GM12878 (cell line): ENCODE data around the gene PTPRD. TPM values are rescaled to one million over a fixed set of nuclear protein-coding genes. Genes with fewer than 3 reads are reported as not detected.

Experiments
- ATAC-seq: fragments of 200-7000 bp; cut with Tn5 transposase; 3 replicates; pipeline ENCODE4 v1.9.1; 2020; ENCODE audit warnings: mild to moderate bottlenecking, moderate library complexity
- BruUV-seq: library from RNA; stranded (reverse); fragments of 400-500 nt; replicated peaks from 2 replicates; lab custom pipeline; 2021; lab: Mats Ljungman, UMichigan
- CTCF ChIA-PET: fragments of 300-600 bp; sonication (Branson Sonifier 250); formaldehyde crosslinking; extraction: SDS; loops from one replicate; lab custom pipeline; 2021; ENCODE audit warnings: inconsistent platforms; lab: Yijun Ruan, JAX
- POLR2A ChIA-PET: fragments of 350-600 bp; formaldehyde crosslinking; extraction: SDS; loops from one replicate; lab custom pipeline; 2021; ENCODE audit warnings: inconsistent platforms; lab: Charles Lee
- RAD21 ChIA-PET: fragments of 300-600 bp; sonication (Branson Sonifier 250); formaldehyde crosslinking; loops from one replicate; lab custom pipeline; 2023; ENCODE audit warnings: antibody characterized with exemption; ENCODE audit not compliant: unreplicated experiment; lab: Charles Lee
- SMC1A ChIA-PET: fragments of 300-600 bp; sonication (Branson Sonifier 250); formaldehyde crosslinking; loops from one replicate; lab custom pipeline; 2023; ENCODE audit not compliant: unreplicated experiment, uncharacterized antibody; lab: Charles Lee
- DNase-seq: peaks from one replicate; pipeline ENCODE4 v3.0.0-alpha.2; 2011; ENCODE audit warnings: low read depth, low spot score
- FAIRE-seq: peaks from 3 replicates; lab custom pipeline; 2011; peaks lifted over from hg19 to GRCh38; lab: Jason Lieb, UNC
- H2AFZ ChIP-seq: 2 replicates; pipeline ENCODE4 v1.6.0; 2011; ENCODE audit warnings: low read depth, low read length, control low read depth; ENCODE audit not compliant: control insufficient read depth
- H3K27ac ChIP-seq: 2 replicates; pipeline ENCODE4 v1.5.1; 2011; ENCODE audit warnings: control low read depth; ENCODE audit not compliant: control insufficient read depth, insufficient read depth
- H3K27me3 ChIP-seq, 2 experiments: replicated peaks in 1 of 2; 2 replicates each; pipeline versions ENCODE4 v1.6.0 to v1.6.1; 2011; ENCODE audit warnings: low read length in 1 of 2; ENCODE audit not compliant: control insufficient read depth in 2 of 2, insufficient read depth in 2 of 2
- H3K36me3 ChIP-seq, 2 experiments: 2 replicates each; pipeline ENCODE4 v1.5.1; 2011; ENCODE audit warnings: low read length in 1 of 2; ENCODE audit not compliant: control insufficient read depth in 2 of 2, insufficient read depth in 2 of 2
- H3K4me1 ChIP-seq: 2 replicates; pipeline ENCODE4 v1.6.1; 2011; ENCODE audit warnings: mild to moderate bottlenecking, low read length, moderate library complexity, mixed read lengths; ENCODE audit not compliant: control insufficient read depth, insufficient read depth
- H3K4me2 ChIP-seq: 2 replicates; pipeline ENCODE4 v1.6.0; 2011; ENCODE audit warnings: control low read depth; ENCODE audit not compliant: control insufficient read depth, insufficient read depth
- H3K4me3 ChIP-seq: fragments of 200-600 bp; sonication (generic); 2 replicates; pipeline ENCODE4 v1.5.1; 2016
- H3K79me2 ChIP-seq: 2 replicates; pipeline ENCODE4 v1.6.0; 2011; ENCODE audit warnings: low read length; ENCODE audit not compliant: control insufficient read depth, insufficient read depth
- H3K9ac ChIP-seq: 2 replicates; pipeline ENCODE4 v1.8.0; 2011; ENCODE audit warnings: low read length, control low read depth, mixed read lengths; ENCODE audit not compliant: control insufficient read depth, insufficient read depth
- H3K9me3 ChIP-seq: replicated peaks from 3 replicates; pipeline ENCODE4 v1.5.1; 2011; ENCODE audit warnings: mild to moderate bottlenecking, low read length; ENCODE audit not compliant: control insufficient read depth, insufficient read depth
- H4K20me1 ChIP-seq: 2 replicates; pipeline ENCODE4 v1.6.0; 2011; ENCODE audit not compliant: control insufficient read depth, insufficient read depth
- BRCA1 ChIP-seq: IDR thresholded peaks from 2 replicates; pipeline ENCODE4 v1.6.1; 2011; ENCODE audit warnings: low read depth, low read length, improper control_type of control experiment
- EP300 ChIP-seq, 2 experiments: fragments of 150-350 bp in 1 of 2; IDR thresholded peaks; 2 replicates each; pipeline ENCODE4 v1.6.1; 2011 to 2012; ENCODE audit warnings: low read depth in 2 of 2, low read length in 2 of 2, borderline replicate concordance in 1 of 2, improper control_type of control experiment in 1 of 2, inconsistent platforms in 1 of 2; ENCODE audit not compliant: control insufficient read depth in 1 of 2
- MEF2B ChIP-seq: fragments of 450-650 bp; IDR thresholded peaks from 2 replicates; pipeline ENCODE4 v1.6.1; 2018; ENCODE audit warnings: mild to moderate bottlenecking, moderate library complexity; ENCODE audit not compliant: partially characterized antibody, poor library complexity, severe bottlenecking
- MXI1 ChIP-seq: fragments of 150-350 bp; IDR thresholded peaks from 2 replicates; pipeline ENCODE4 v1.6.1; 2011; ENCODE audit warnings: low read depth, mild to moderate bottlenecking, inconsistent platforms, low read length, improper control_type of control experiment
- PBX3 ChIP-seq: IDR thresholded peaks from 2 replicates; pipeline ENCODE4 v1.6.1; 2011; ENCODE audit warnings: mild to moderate bottlenecking, low read depth, low read length, moderate library complexity; ENCODE audit not compliant: insufficient replicate concordance
- POLR2AphosphoS2 ChIP-seq: IDR thresholded peaks from 2 replicates; pipeline ENCODE4 v1.6.1; 2011; ENCODE audit warnings: low read depth, mild to moderate bottlenecking, low read length, improper control_type of control experiment, moderate library complexity
- SPI1 ChIP-seq: IDR thresholded peaks from 2 replicates; pipeline ENCODE4 v1.6.1; 2011; ENCODE audit warnings: low read depth, mild to moderate bottlenecking, low read length, moderate library complexity, borderline replicate concordance; ENCODE audit not compliant: insufficient read depth
- ZNF384 ChIP-seq: IDR thresholded peaks from 2 replicates; pipeline ENCODE4 v1.6.1; 2012; ENCODE audit warnings: low read depth, mild to moderate bottlenecking, low read length, improper control_type of control experiment, borderline replicate concordance
- ZNF622 ChIP-seq: fragments of 450-650 bp; IDR thresholded peaks from 2 replicates; pipeline ENCODE4 v1.6.1; 2017; ENCODE audit warnings: mild to moderate bottlenecking, inconsistent platforms
- WGBS: methylation state at CpG from one replicate; pipeline ENCODE4 v1.1.6; 2016; ENCODE audit warnings: low lambda C conversion rate; ENCODE audit not compliant: insufficient replicate concordance, insufficient coverage; ENCODE audit errors: missing lambda C conversion rate; 5-methylcytosine and 5-hydroxymethylcytosine counted together
- in situ Hi-C: fragments of 300-500 bp; cut with MboI; formaldehyde crosslinking; loops from 9 replicates; pipeline ENCODE4 v1.14.3; 2018; ENCODE audit warnings: mixed read lengths
- intact Hi-C: fragments of 100-400 bp; cut with micrococcal nuclease; formaldehyde crosslinking; loops from one replicate; pipeline ENCODE4 v1.14.2; 2022; ENCODE audit not compliant: unreplicated experiment
- polyA plus RNA-seq, 11 experiments: library from polyadenylated mRNA; depleted of rRNA in 4 of 11; unstranded in 6 of 11; stranded (reverse) in 5 of 11; fragments of >200 nt; fragmentation: Nextera tagmentation in 4 of 11; fragmentation: Illumina TruSeq in 1 of 11; extraction: Ambion mirVana in 4 of 11; extraction: Trizol in 1 of 11; gene quantifications; 1 replicate in 1 of 11; 2 replicates in 10 of 11; pipeline versions ENCODE4 v1.2.1 to v1.2.3, GENCODE V29; 2011 to 2016; ENCODE audit warnings: inconsistent platforms in 2 of 11, missing spikeins in 2 of 11, low read depth in 1 of 11
- total RNA-seq, 4 experiments: library from RNA; depleted of rRNA in 3 of 4; stranded (reverse); fragments of >200 nt in 3 of 4; fragmentation: Illumina TruSeq in 1 of 4; extraction: Trizol in 1 of 4; gene quantifications; 2 replicates each; pipeline versions ENCODE4 v1.2.1 to v1.2.3, GENCODE V29; 2013 to 2021
- TF ChIP-seq, protein P1 (sequence below): fragments of 450-650 bp; formaldehyde crosslinking; IDR thresholded peaks from 2 replicates; pipeline ENCODE4 v1.5.0; 2022; ENCODE audit warnings: mild to moderate bottlenecking, missing genetic modification characterization
- TF ChIP-seq, protein P2 (sequence below): IDR thresholded peaks from 2 replicates; pipeline ENCODE4 v1.6.1; 2011; ENCODE audit warnings: low read depth, low read length, improper control_type of control experiment, borderline replicate concordance
- TF ChIP-seq, protein P3 (sequence below): fragments of 450-650 bp; IDR thresholded peaks from 2 replicates; pipeline ENCODE4 v1.6.1; 2016; ENCODE audit warnings: mild to moderate bottlenecking, moderate library complexity, borderline replicate concordance

Gene PTPRD
- total and polyA plus RNA-seq, 10 of the 15 experiments (the other 5 are each of a cell fraction or from before 2014, with no cell fraction given) = under 0.01 to 0.05 (median 0.01) TPM; not detected in 7

GRCh38 chr9:10062629-10063395 is 550.0 kb downstream of the PTPRD start:
- 33% methylated on average over 3 of the region's 3 CpGs for WGBS
- ATAC-seq (no peak), DNase-seq (no peak), FAIRE-seq (no peak)
- RAD21 ChIA-PET = no interaction called here
- Histone ChIP-seq H3K36me3 (no peaks in the 10 kb centered on the region), H3K27me3 (no peaks in the 10 kb centered on the region), H3K9me3 (no peaks in the 10 kb centered on the region), H3K27ac (no peak overlapping the region), H2AFZ (no peak overlapping the region), H3K9ac (no peak overlapping the region), H3K4me3 (no peak overlapping the region), H3K4me1 (no peaks in the 10 kb centered on the region), H3K4me2 (no peak overlapping the region), H3K79me2 (no peaks in the 10 kb centered on the region), H4K20me1 (no peaks in the 10 kb centered on the region)
- intact Hi-C loops = no loop called here
- in situ Hi-C loops = no loop called here
- SMC1A ChIA-PET = interaction anchor here (1.4 kb wide), 1 partner anchor 13 kb away, joined by 3 read pairs; no protein-coding TSS in a partner anchor
- POLR2A ChIA-PET = no interaction called here
- no TSS peak for BruUV-seq
- CTCF ChIA-PET = interaction anchor here (0.7 to 2.1 kb wide), 3 partner anchors 9 to 206 kb away, joined by 3 to 6 read pairs (median 3); no protein-coding TSS in a partner anchor
- TF ChIP-seq BRCA1 = no peak
- no peak for TF ChIP-seq ZNF384
- no peak for TF ChIP-seq ZNF622
- TF ChIP-seq, protein P1, sequence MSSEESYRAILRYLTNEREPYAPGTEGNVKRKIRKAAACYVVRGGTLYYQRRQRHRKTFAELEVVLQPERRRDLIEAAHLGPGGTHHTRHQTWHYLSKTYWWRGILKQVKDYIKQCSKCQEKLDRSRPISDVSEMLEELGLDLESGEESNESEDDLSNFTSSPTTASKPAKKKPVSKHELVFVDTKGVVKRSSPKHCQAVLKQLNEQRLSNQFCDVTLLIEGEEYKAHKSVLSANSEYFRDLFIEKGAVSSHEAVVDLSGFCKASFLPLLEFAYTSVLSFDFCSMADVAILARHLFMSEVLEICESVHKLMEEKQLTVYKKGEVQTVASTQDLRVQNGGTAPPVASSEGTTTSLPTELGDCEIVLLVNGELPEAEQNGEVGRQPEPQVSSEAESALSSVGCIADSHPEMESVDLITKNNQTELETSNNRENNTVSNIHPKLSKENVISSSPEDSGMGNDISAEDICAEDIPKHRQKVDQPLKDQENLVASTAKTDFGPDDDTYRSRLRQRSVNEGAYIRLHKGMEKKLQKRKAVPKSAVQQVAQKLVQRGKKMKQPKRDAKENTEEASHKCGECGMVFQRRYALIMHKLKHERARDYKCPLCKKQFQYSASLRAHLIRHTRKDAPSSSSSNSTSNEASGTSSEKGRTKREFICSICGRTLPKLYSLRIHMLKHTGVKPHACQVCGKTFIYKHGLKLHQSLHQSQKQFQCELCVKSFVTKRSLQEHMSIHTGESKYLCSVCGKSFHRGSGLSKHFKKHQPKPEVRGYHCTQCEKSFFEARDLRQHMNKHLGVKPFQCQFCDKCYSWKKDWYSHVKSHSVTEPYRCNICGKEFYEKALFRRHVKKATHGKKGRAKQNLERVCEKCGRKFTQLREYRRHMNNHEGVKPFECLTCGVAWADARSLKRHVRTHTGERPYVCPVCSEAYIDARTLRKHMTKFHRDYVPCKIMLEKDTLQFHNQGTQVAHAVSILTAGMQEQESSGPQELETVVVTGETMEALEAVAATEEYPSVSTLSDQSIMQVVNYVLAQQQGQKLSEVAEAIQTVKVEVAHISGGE (CRISPR knock-in tag) = no peak
- TF ChIP-seq MXI1 = no peak
- no peak for TF ChIP-seq POLR2AphosphoS2
- TF ChIP-seq, protein P2, sequence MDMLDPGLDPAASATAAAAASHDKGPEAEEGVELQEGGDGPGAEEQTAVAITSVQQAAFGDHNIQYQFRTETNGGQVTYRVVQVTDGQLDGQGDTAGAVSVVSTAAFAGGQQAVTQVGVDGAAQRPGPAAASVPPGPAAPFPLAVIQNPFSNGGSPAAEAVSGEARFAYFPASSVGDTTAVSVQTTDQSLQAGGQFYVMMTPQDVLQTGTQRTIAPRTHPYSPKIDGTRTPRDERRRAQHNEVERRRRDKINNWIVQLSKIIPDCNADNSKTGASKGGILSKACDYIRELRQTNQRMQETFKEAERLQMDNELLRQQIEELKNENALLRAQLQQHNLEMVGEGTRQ = no peak
- TF ChIP-seq SPI1 = no peak
- no peak for TF ChIP-seq MEF2B
- no peak for TF ChIP-seq EP300 (IDR thresholded peaks at IDR 0.05; ENCODE audit: borderline replicate concordance in 1 of 2, control insufficient read depth in 1 of 2, low read depth in 2 of 2, low read length in 2 of 2)
- no peak for TF ChIP-seq PBX3
- TF ChIP-seq, protein P3, sequence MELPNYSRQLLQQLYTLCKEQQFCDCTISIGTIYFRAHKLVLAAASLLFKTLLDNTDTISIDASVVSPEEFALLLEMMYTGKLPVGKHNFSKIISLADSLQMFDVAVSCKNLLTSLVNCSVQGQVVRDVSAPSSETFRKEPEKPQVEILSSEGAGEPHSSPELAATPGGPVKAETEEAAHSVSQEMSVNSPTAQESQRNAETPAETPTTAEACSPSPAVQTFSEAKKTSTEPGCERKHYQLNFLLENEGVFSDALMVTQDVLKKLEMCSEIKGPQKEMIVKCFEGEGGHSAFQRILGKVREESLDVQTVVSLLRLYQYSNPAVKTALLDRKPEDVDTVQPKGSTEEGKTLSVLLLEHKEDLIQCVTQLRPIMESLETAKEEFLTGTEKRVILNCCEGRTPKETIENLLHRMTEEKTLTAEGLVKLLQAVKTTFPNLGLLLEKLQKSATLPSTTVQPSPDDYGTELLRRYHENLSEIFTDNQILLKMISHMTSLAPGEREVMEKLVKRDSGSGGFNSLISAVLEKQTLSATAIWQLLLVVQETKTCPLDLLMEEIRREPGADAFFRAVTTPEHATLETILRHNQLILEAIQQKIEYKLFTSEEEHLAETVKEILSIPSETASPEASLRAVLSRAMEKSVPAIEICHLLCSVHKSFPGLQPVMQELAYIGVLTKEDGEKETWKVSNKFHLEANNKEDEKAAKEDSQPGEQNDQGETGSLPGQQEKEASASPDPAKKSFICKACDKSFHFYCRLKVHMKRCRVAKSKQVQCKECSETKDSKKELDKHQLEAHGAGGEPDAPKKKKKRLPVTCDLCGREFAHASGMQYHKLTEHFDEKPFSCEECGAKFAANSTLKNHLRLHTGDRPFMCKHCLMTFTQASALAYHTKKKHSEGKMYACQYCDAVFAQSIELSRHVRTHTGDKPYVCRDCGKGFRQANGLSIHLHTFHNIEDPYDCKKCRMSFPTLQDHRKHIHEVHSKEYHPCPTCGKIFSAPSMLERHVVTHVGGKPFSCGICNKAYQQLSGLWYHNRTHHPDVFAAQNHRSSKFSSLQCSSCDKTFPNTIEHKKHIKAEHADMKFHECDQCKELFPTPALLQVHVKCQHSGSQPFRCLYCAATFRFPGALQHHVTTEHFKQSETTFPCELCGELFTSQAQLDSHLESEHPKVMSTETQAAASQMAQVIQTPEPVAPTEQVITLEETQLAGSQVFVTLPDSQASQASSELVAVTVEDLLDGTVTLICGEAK = no peak
